Mucosa of rectum (tissue), 2 donors: Measurements from ENCODE around the gene PTPRU.

Experiments used
- H3K27ac ChIP-seq, 2 donors: one replicate each; pipeline ENCODE4 v1.7.0; 2013; ENCODE audit warnings: inconsistent platforms in 2 of 2, low read depth in 2 of 2, low read length in 2 of 2
- H3K27me3 ChIP-seq, 2 donors: one replicate each; pipeline ENCODE4 v1.7.0; 2013; ENCODE audit warnings: low read length in 2 of 2; ENCODE audit not compliant: control insufficient read depth in 2 of 2, insufficient read depth in 2 of 2
- H3K36me3 ChIP-seq, 2 donors: one replicate each; pipeline ENCODE4 v1.7.0; 2013; ENCODE audit warnings: low read length in 2 of 2; ENCODE audit not compliant: control insufficient read depth in 2 of 2, insufficient read depth in 2 of 2
- H3K4me1 ChIP-seq, 2 donors: one replicate each; pipeline ENCODE4 v1.7.0; 2013; ENCODE audit warnings: low read length in 2 of 2, mild to moderate bottlenecking in 1 of 2; ENCODE audit not compliant: control insufficient read depth in 2 of 2, insufficient read depth in 2 of 2
- H3K4me3 ChIP-seq, 2 donors: one replicate each; pipeline ENCODE4 v1.7.0; 2013; ENCODE audit warnings: low read length in 2 of 2
- H3K9ac ChIP-seq, 2 donors: one replicate each; pipeline ENCODE4 v1.7.0; 2013; ENCODE audit warnings: low read length in 2 of 2, low read depth in 1 of 2, mild to moderate bottlenecking in 1 of 2
- H3K9me3 ChIP-seq, 2 donors: one replicate each; pipeline ENCODE4 v1.7.0; 2013; ENCODE audit warnings: low read length in 2 of 2; ENCODE audit not compliant: control insufficient read depth in 2 of 2
- donor health status: healthy.
- donor health status: Normal muscosa, but diverticular disease.

The PTPRU gene

GRCh38 chr1:29355375-29355774 lies 119.1 kb downstream of the PTPRU start:
- Histone ChIP-seq H3K9ac (no peak overlapping the region), H3K9me3 (no peaks in the 10 kb centered on the region), H3K4me3 (no peak overlapping the region), H3K27ac (no peak overlapping the region), H3K4me1 (no peaks in the 10 kb centered on the region), H3K36me3 (no peaks in the 10 kb centered on the region), H3K27me3 (peaks cover 0 to 2% of the 10 kb centered on the region in 2 donors)

GRCh38 chr1:29356663-29357062 lies 120.3 kb downstream of the PTPRU start:
- Histone ChIP-seq H3K4me1 (no peaks in the 10 kb centered on the region), H3K27me3 (peaks cover 4 to 9% of the 10 kb centered on the region in 2 donors), H3K36me3 (no peaks in the 10 kb centered on the region), H3K9me3 (no peaks in the 10 kb centered on the region), H3K9ac (no peak overlapping the region), H3K27ac (no peak overlapping the region), H3K4me3 (no peak overlapping the region)

GRCh38 chr1:29357452-29357851 lies 121.1 kb downstream of the PTPRU start:
- Histone ChIP-seq H3K9ac (no peak overlapping the region), H3K4me3 (no peak overlapping the region), H3K4me1 (no peaks in the 10 kb centered on the region), H3K27me3 (peaks cover 5 to 9% of the 10 kb centered on the region in 2 donors), H3K27ac (no peak overlapping the region), H3K9me3 (no peaks in the 10 kb centered on the region), H3K36me3 (no peaks in the 10 kb centered on the region)

DNA sequence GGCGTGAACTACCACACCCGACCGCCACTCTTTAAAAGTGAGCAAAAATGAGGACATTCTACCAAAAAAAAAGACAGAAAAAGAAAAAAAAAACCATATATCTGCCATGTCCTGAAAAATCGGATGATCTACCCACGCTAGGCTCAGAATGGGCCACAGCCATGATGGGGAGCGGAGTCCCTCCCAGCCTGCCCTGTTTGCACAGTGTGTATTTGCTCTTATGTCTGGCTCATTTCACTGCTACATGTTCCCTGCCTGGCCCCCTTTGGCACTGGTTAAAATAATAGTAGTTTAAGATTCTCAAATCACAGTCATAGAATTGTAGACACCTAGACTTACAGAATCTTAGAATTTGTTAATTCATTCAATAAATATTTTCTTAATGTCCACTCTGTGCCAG lies 121.9 kb downstream of the PTPRU start:
- Histone ChIP-seq H3K27me3 (peaks cover 5 to 9% of the 10 kb centered on the region in 2 donors), H3K27ac (no peak overlapping the region), H3K4me3 (no peak overlapping the region), H3K4me1 (no peaks in the 10 kb centered on the region), H3K9me3 (no peaks in the 10 kb centered on the region), H3K36me3 (no peaks in the 10 kb centered on the region), H3K9ac (no peak overlapping the region)

- Histone ChIP-seq H3K36me3 (no peaks in the 10 kb centered on the region), H3K27me3 (peaks cover 5 to 6% of the 10 kb centered on the region in 2 donors), H3K4me1 (no peaks in the 10 kb centered on the region), H3K4me3 (no peak overlapping the region), H3K27ac (no peak overlapping the region), H3K9ac (no peak overlapping the region), H3K9me3 (no peaks in the 10 kb centered on the region)
These were observed 124.4 kb downstream of the PTPRU start for GRCh38 chr1:29360768-29361167.

DNA sequence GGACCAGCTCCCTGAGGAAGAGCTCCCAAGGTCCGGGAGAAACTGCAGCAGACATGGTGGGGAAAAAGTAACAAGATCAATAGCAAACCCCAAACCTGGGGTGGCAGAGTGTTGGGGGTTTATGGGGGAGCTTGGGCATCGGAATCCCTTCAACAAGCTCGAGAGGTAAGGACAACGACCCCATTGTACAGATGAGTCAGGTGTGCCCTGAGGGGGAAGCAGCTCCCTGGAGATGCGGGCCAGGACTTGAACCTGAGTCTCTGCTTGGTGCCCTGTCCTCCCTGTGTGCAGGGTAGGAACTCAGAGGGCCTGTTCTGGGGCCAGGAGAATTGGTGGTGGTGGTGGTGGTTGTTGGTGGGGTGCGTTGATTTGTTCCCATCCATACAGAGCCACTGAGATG lies 125.4 kb downstream of the PTPRU start:
- no peaks in the 10 kb centered on the region for H3K9me3 ChIP-seq
- peaks cover 5 to 6% of the 10 kb centered on the region in 2 donors for H3K27me3 ChIP-seq
- H3K4me3 ChIP-seq = no peak overlapping the region
- no peaks in the 10 kb centered on the region for H3K4me1 ChIP-seq
- H3K9ac ChIP-seq = no peak overlapping the region
- H3K27ac ChIP-seq = no peak overlapping the region
- no peaks in the 10 kb centered on the region for H3K36me3 ChIP-seq

DNA sequence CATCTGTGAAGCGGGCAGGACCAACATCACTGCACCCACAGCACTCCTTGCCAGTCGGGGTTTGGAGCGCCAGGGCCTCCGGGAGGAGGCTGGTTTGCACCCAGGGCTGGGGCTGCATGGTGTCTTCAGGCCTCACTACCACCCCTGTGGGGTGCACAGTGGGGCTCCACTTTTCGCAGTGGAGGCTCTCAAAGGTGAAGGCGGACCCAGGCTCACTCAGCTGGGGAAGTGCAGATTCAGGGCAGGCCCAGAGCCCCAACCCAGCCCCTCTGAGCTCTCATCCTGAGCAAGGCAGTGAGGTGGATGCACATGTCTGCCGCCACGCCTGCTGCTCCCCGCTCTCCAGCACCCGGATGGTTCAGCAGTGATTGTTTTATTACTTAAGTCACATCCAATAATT lies 125.8 kb downstream of the PTPRU start:
- Histone ChIP-seq H3K9ac (no peak overlapping the region), H3K27ac (no peak overlapping the region), H3K9me3 (no peaks in the 10 kb centered on the region), H3K27me3 (peaks cover 5 to 6% of the 10 kb centered on the region in 2 donors), H3K36me3 (no peaks in the 10 kb centered on the region), H3K4me3 (no peak overlapping the region), H3K4me1 (no peaks in the 10 kb centered on the region)

GRCh38 chr1:29362764-29363163 lies 126.4 kb downstream of the PTPRU start:
- Histone ChIP-seq H3K4me1 (no peaks in the 10 kb centered on the region), H3K9me3 (no peaks in the 10 kb centered on the region), H3K9ac (no peak overlapping the region), H3K27me3 (peaks cover 5 to 6% of the 10 kb centered on the region in 2 donors), H3K27ac (no peak overlapping the region), H3K4me3 (no peak overlapping the region), H3K36me3 (no peaks in the 10 kb centered on the region)

- Histone ChIP-seq H3K36me3 (no peaks in the 10 kb centered on the region), H3K27me3 (peaks cover 5 to 6% of the 10 kb centered on the region in 2 donors), H3K9me3 (no peaks in the 10 kb centered on the region), H3K4me3 (no peak overlapping the region), H3K27ac (no peak overlapping the region), H3K9ac (no peak overlapping the region), H3K4me1 (no peaks in the 10 kb centered on the region)
These were observed 127.2 kb downstream of the PTPRU start for GRCh38 chr1:29363536-29363935.

GRCh38 chr1:29364101-29364678 lies 127.9 kb downstream of the PTPRU start:
- Histone ChIP-seq H3K9ac (no peak overlapping the region), H3K36me3 (no peaks in the 10 kb centered on the region), H3K27ac (no peak overlapping the region), H3K4me3 (no peak overlapping the region), H3K27me3 (peaks cover 5 to 6% of the 10 kb centered on the region in 2 donors), H3K4me1 (no peaks in the 10 kb centered on the region), H3K9me3 (no peaks in the 10 kb centered on the region)
